ENCODE results near the gene IQCB1.
"Not testable (repeated sequence)": the region's sequence is repeated elsewhere in the genome, so short reads cannot be mapped to it uniquely, and the experiment has no call there.

The IQCB1 gene

GRCh38 chr3:121786485-121786884 is 48.4 kb downstream of the IQCB1 start:
- no peaks in the 10 kb centered on the region for H3K79me2 ChIP-seq (ENCODE audit: insufficient read depth, low read length)
- H3K9me2 ChIP-seq (replicated peaks; ENCODE audit: insufficient read depth, low read length) = no peaks in the 10 kb centered on the region
- no peak overlapping the region for H3K4me3 ChIP-seq (ENCODE audit: insufficient read depth, low read length, poor library complexity, severe bottlenecking)
- H4K20me1 ChIP-seq (ENCODE audit: low read depth, low read length) = no peaks in the 10 kb centered on the region
- no peak overlapping the region for H3K4me2 ChIP-seq (ENCODE audit: low read depth, low read length, poor library complexity, severe bottlenecking)
- TF ChIP-seq CTCF (IDR thresholded peaks at IDR 0.05; ENCODE audit: insufficient read depth, low read length, poor library complexity, severe bottlenecking) = no peak
- TF ChIP-seq EZH2phosphoT487 (conservative IDR thresholded peaks at IDR 0.05; ENCODE audit: low read length) = no peak
- H2AFZ ChIP-seq (ENCODE audit: low read depth, low read length, severe bottlenecking) = no peak overlapping the region
- H3K27me3 ChIP-seq (ENCODE audit: low read length) = no peaks in the 10 kb centered on the region
- peaks cover 51% of the 10 kb centered on the region for H3K36me3 ChIP-seq (ENCODE audit: low read length)
- H3K9me3 ChIP-seq (ENCODE audit: insufficient read depth, low read length) = no peaks in the 10 kb centered on the region
- H3F3A ChIP-seq (ENCODE audit: insufficient read depth) = peaks cover 3% of the 10 kb centered on the region; the same call in 1 of the 2 replicates
- no peak overlapping the region for H3K27ac ChIP-seq (ENCODE audit: low read depth, low read length)
- no peak overlapping the region for H3K9ac ChIP-seq (ENCODE audit: low read length)

GRCh38 chr3:121782784-121783183 is 52.1 kb downstream of the IQCB1 start:
- not testable (repeated sequence) for H3K4me2 ChIP-seq (ENCODE audit: low read depth, low read length, poor library complexity, severe bottlenecking); H3K27me3 ChIP-seq (ENCODE audit: low read length)
- H3K36me3 ChIP-seq (ENCODE audit: low read length) = peaks cover 39% of the 10 kb centered on the region

GRCh38 chr3:121781611-121782010 is 53.2 kb downstream of the IQCB1 start:
- no peak overlapping the region for H2AFZ ChIP-seq (ENCODE audit: low read depth, low read length, severe bottlenecking)
- no peaks in the 10 kb centered on the region for H4K20me1 ChIP-seq (ENCODE audit: low read depth, low read length)
- no peak for TF ChIP-seq EZH2phosphoT487 (conservative IDR thresholded peaks at IDR 0.05; ENCODE audit: low read length)
- TF ChIP-seq CTCF (IDR thresholded peaks at IDR 0.05; ENCODE audit: insufficient read depth, low read length, poor library complexity, severe bottlenecking) = no peak
- H3K4me2 ChIP-seq (ENCODE audit: low read depth, low read length, poor library complexity, severe bottlenecking) = no peak overlapping the region
- H3K27me3 ChIP-seq (ENCODE audit: low read length) = no peaks in the 10 kb centered on the region
- no peak overlapping the region for H3K27ac ChIP-seq (ENCODE audit: low read depth, low read length)
- no peak overlapping the region for H3K9ac ChIP-seq (ENCODE audit: low read length)
- H3K79me2 ChIP-seq (ENCODE audit: insufficient read depth, low read length) = no peaks in the 10 kb centered on the region
- no peaks in the 10 kb centered on the region for H3K9me3 ChIP-seq (ENCODE audit: insufficient read depth, low read length)
- peaks cover 40% of the 10 kb centered on the region for H3K36me3 ChIP-seq (ENCODE audit: low read length)
- H3K4me3 ChIP-seq (ENCODE audit: insufficient read depth, low read length, poor library complexity, severe bottlenecking) = no peak overlapping the region
- H3K9me2 ChIP-seq (replicated peaks; ENCODE audit: insufficient read depth, low read length) = no peaks in the 10 kb centered on the region
- peaks cover 7% of the 10 kb centered on the region; the same call in 1 of the 2 replicates for H3F3A ChIP-seq (ENCODE audit: insufficient read depth)

More at GRCh38 chr3:121782784-121783183, 52.1 kb downstream of the IQCB1 start:
- H3K27ac ChIP-seq (ENCODE audit: low read depth, low read length); H3F3A ChIP-seq (ENCODE audit: insufficient read depth); H4K20me1 ChIP-seq (ENCODE audit: low read depth, low read length); H3K4me3 ChIP-seq (ENCODE audit: insufficient read depth, low read length, poor library complexity, severe bottlenecking); H3K9ac ChIP-seq (ENCODE audit: low read length); H2AFZ ChIP-seq (ENCODE audit: low read depth, low read length, severe bottlenecking); H3K79me2 ChIP-seq (ENCODE audit: insufficient read depth, low read length); H3K9me2 ChIP-seq (replicated peaks; ENCODE audit: insufficient read depth, low read length); H3K9me3 ChIP-seq (ENCODE audit: insufficient read depth, low read length): not testable (repeated sequence)

GRCh38 chr3:121775095-121775494 is 59.8 kb downstream of the IQCB1 start:
- not testable (repeated sequence) for H3K27ac ChIP-seq (ENCODE audit: low read depth, low read length); H3K9ac ChIP-seq (ENCODE audit: low read length); H4K20me1 ChIP-seq (ENCODE audit: low read depth, low read length); H3K79me2 ChIP-seq (ENCODE audit: insufficient read depth, low read length); H3F3A ChIP-seq (ENCODE audit: insufficient read depth); H3K9me3 ChIP-seq (ENCODE audit: insufficient read depth, low read length); H3K4me3 ChIP-seq (ENCODE audit: insufficient read depth, low read length, poor library complexity, severe bottlenecking); H2AFZ ChIP-seq (ENCODE audit: low read depth, low read length, severe bottlenecking); H3K4me2 ChIP-seq (ENCODE audit: low read depth, low read length, poor library complexity, severe bottlenecking); H3K27me3 ChIP-seq (ENCODE audit: low read length); H3K9me2 ChIP-seq (replicated peaks; ENCODE audit: insufficient read depth, low read length)
- peaks cover 47% of the 10 kb centered on the region for H3K36me3 ChIP-seq (ENCODE audit: low read length)
